HepG2 (cell line): ENCODE data around the gene KCNMA1. TPM values are rescaled to one million over a fixed set of nuclear protein-coding genes. Genes with fewer than 3 reads are reported as not detected.

Experiments used
- ATAC-seq: fragments of 200-7000 bp; cut with Tn5 transposase; 3 replicates; pipeline ENCODE4 v1.9.1; 2020; ENCODE audit warnings: mild to moderate bottlenecking, moderate library complexity
- BruUV-seq: library from RNA; stranded (reverse); fragments of 400-500 nt; replicated peaks from 2 replicates; lab custom pipeline; 2021; lab: Mats Ljungman, UMichigan
- CTCF ChIA-PET: fragments of 300-600 bp; formaldehyde crosslinking; extraction: SDS; loops from one replicate; lab custom pipeline; 2021; ENCODE audit warnings: low total read pairs, inconsistent platforms, low intra/inter-chr PET ratio; lab: Yijun Ruan, JAX
- POLR2A ChIA-PET: fragments of 350-600 bp; sonication (Branson Sonifier 250); formaldehyde crosslinking; loops from one replicate; lab custom pipeline; 2020; ENCODE audit warnings: antibody characterized with exemption, inconsistent platforms; lab: Yijun Ruan, JAX
- DNase-seq: peaks from one replicate; pipeline ENCODE4 v3.0.0-alpha.2; 2015; ENCODE audit warnings: low spot score
- FAIRE-seq: peaks from 3 replicates; lab custom pipeline; 2011; peaks lifted over from hg19 to GRCh38; lab: Jason Lieb, UNC
- H2AFZ ChIP-seq: one replicate; pipeline ENCODE4 v1.6.1; 2011; ENCODE audit warnings: low read length, inconsistent platforms
- H3K27ac ChIP-seq: fragments of 300-600 bp; 3 replicates; pipeline ENCODE4 v1.8.0; 2011; ENCODE audit warnings: mixed run types, mild to moderate bottlenecking, mixed read lengths, low read length, inconsistent platforms; ENCODE audit not compliant: insufficient read depth; ENCODE audit errors: extremely low read length
- H3K27me3 ChIP-seq, 2 experiments: fragments of 200-600 bp in 1 of 2; 2 replicates in 1 of 2; 3 replicates in 1 of 2; pipeline versions ENCODE4 v1.6.0 to v1.8.0; 2011; ENCODE audit warnings: low read length in 2 of 2, mild to moderate bottlenecking in 2 of 2, moderate library complexity in 2 of 2, inconsistent platforms in 1 of 2; ENCODE audit not compliant: insufficient read depth in 2 of 2, control insufficient read depth in 1 of 2
- H3K36me3 ChIP-seq, 2 experiments: fragments of 200-600 bp in 1 of 2; replicated peaks in 1 of 2; 2 replicates in 1 of 2; 3 replicates in 1 of 2; pipeline versions ENCODE4 v1.5.1 to v1.8.0; 2011; ENCODE audit warnings: low read length in 2 of 2, inconsistent platforms in 1 of 2; ENCODE audit not compliant: insufficient read depth in 2 of 2, control insufficient read depth in 1 of 2
- H3K4me1 ChIP-seq: 2 replicates; pipeline ENCODE4 v1.5.1; 2012; ENCODE audit warnings: low read length, inconsistent platforms; ENCODE audit not compliant: insufficient read depth
- H3K4me2 ChIP-seq: 2 replicates; pipeline ENCODE4 v1.6.0; 2011; ENCODE audit warnings: low read depth, low read length, inconsistent platforms
- H3K4me3 ChIP-seq, 3 experiments: fragments of 200-600 bp in 1 of 3; sonication (generic), shearing (Covaris generic) in 1 of 3; replicated peaks in 1 of 3; 2 replicates each; pipeline ENCODE4 v1.5.1; 2011 to 2016; ENCODE audit warnings: low read length in 3 of 3, inconsistent platforms in 2 of 3, low read depth in 2 of 3, mild to moderate bottlenecking in 2 of 3, control low read depth in 1 of 3, mixed read lengths in 1 of 3; ENCODE audit not compliant: insufficient read depth in 1 of 3
- H3K79me2 ChIP-seq: one replicate; pipeline ENCODE4 v1.6.1; 2011; ENCODE audit warnings: low read length, inconsistent platforms; ENCODE audit not compliant: insufficient read depth
- H3K9ac ChIP-seq: 2 replicates; pipeline ENCODE4 v1.6.0; 2011; ENCODE audit warnings: mild to moderate bottlenecking, low read depth, low read length, inconsistent platforms; ENCODE audit not compliant: insufficient read depth
- H3K9me3 ChIP-seq: 2 replicates; pipeline ENCODE4 v1.5.1; 2012; ENCODE audit warnings: mild to moderate bottlenecking, low read length
- H4K20me1 ChIP-seq: 2 replicates; pipeline ENCODE4 v1.6.0; 2011; ENCODE audit warnings: inconsistent platforms, mild to moderate bottlenecking, low read length, moderate library complexity; ENCODE audit not compliant: insufficient read depth
- CTCF ChIP-seq: sonication (generic); formaldehyde crosslinking; IDR thresholded peaks from 2 replicates; pipeline ENCODE4 v1.5.0; 2020; ENCODE audit warnings: mild to moderate bottlenecking, missing genetic modification reagents, moderate library complexity
- MAFK ChIP-seq, 2 experiments: IDR thresholded peaks in 1 of 2; conservative IDR thresholded peaks in 1 of 2; 2 replicates each; pipeline ENCODE4 v1.6.1; 2011; ENCODE audit warnings: improper control_type of control experiment in 2 of 2, low read length in 2 of 2
- RARG ChIP-seq: sonication (generic); formaldehyde crosslinking; IDR thresholded peaks from 2 replicates; pipeline ENCODE4 v1.4.0; 2020; ENCODE audit warnings: low read depth, mild to moderate bottlenecking, missing genetic modification reagents
- ZNF800 ChIP-seq: sonication (generic); formaldehyde crosslinking; IDR thresholded peaks from 2 replicates; pipeline ENCODE4 v1.4.0; 2020; ENCODE audit warnings: missing genetic modification reagents
- WGBS: methylation state at CpG from one replicate; pipeline ENCODE4 v1.1.6; 2017; ENCODE audit warnings: low lambda C conversion rate; 5-methylcytosine and 5-hydroxymethylcytosine counted together
- in situ Hi-C: cut with HindIII; loops from 2 replicates; pipeline ENCODE4 v1.10.0; 2017; ENCODE audit warnings: low pct_unique_long_range_greater_than_20kb; ENCODE audit not compliant: extremely low pct_ligation_motif_present
- intact Hi-C: fragments of 100-400 bp; cut with micrococcal nuclease; formaldehyde crosslinking; loops from one replicate; pipeline ENCODE4 v1.10.0; 2022; ENCODE audit not compliant: unreplicated experiment
- polyA plus RNA-seq, 8 experiments: library from polyadenylated mRNA; depleted of rRNA in 3 of 8; stranded (reverse) in 7 of 8; unstranded in 1 of 8; fragments of >200 nt; fragmentation: Illumina TruSeq in 4 of 8; extraction: Trizol in 4 of 8; gene quantifications; 2 replicates each; pipeline versions ENCODE4 v1.2.1 to v1.2.3, GENCODE V29; 2011 to 2016; ENCODE audit warnings: low read depth in 4 of 8, missing spikeins in 1 of 8, mixed read lengths in 1 of 8; ENCODE audit not compliant: insufficient read depth in 1 of 8
- total RNA-seq, 5 experiments: library from RNA; depleted of rRNA; stranded (reverse); fragments of >200 nt; fragmentation: Illumina TruSeq; extraction: Trizol; gene quantifications; 2 replicates each; pipeline ENCODE4 v1.2.3, GENCODE V29; 2016; ENCODE audit warnings: low read depth in 1 of 5

KCNMA1 gene
- total and polyA plus RNA-seq, 2 of the 13 experiments (the other 11 are each of a cell fraction or from before 2014, with no cell fraction given), result 0.02 TPM; not detected in 1

GRCh38 chr10:77297393-77297739, 340.2 kb downstream of the KCNMA1 start:
- Histone ChIP-seq H3K4me1 (no peaks in the 10 kb centered on the region), H3K27ac (no peak overlapping the region)
- CTCF ChIA-PET, result no interaction called here

GRCh38 chr10:77296534-77297392, 340.8 kb downstream of the KCNMA1 start:
- CTCF ChIA-PET, result no interaction called here
- in situ Hi-C loops, result no loop called here

More at GRCh38 chr10:77297393-77297739, 340.2 kb downstream of the KCNMA1 start:
- POLR2A ChIA-PET, result no interaction called here
- H3K9ac ChIP-seq, result no peak overlapping the region
- no peaks in the 10 kb centered on the region for H3K36me3 ChIP-seq
- H3K9me3 ChIP-seq, result no peaks in the 10 kb centered on the region
- DNase-seq, result no peak
- H3K4me2 ChIP-seq, result no peak overlapping the region
- TF ChIP-seq ZNF800 (CRISPR knock-in tag), result no peak
- peak; percentile 66 for TF ChIP-seq MAFK (conservative IDR thresholded peaks at IDR 0.05 in 1 of 2, IDR thresholded peaks at IDR 0.05 in 1 of 2; ENCODE audit: low read length in 2 of 2)
- TF ChIP-seq, all 625 proteins: peak for 1
- Histone ChIP-seq H2AFZ (no peak overlapping the region), H4K20me1 (no peaks in the 10 kb centered on the region), H3K79me2 (no peaks in the 10 kb centered on the region), H3K4me3 (no peak overlapping the region), H3K27me3 (peaks cover 2 to 9% of the 10 kb centered on the region in 2 experiments; a peak in 2 of 5 replicates)
- intact Hi-C loops, result no loop called here
- in situ Hi-C loops, result no loop called here
- BruUV-seq, result no TSS peak
- WGBS, result 40% methylated on average over 5 of the region's 5 CpGs
- no peak for ATAC-seq
- FAIRE-seq, result no peak

More at GRCh38 chr10:77296534-77297392, 340.8 kb downstream of the KCNMA1 start:
- FAIRE-seq (no peak), DNase-seq (no peak), ATAC-seq (no peak)
- TF ChIP-seq CTCF (CRISPR knock-in tag) (0 out of 2 replicates have a peak, but pooled peaks have one; percentile 7), RARG (CRISPR knock-in tag) (no peak)
- H4K20me1 ChIP-seq, result no peaks in the 10 kb centered on the region
- H3K4me3 ChIP-seq, result no peak overlapping the region
- intact Hi-C loops, result no loop called here
- H3K27ac ChIP-seq, result no peak overlapping the region
- peaks cover 2 to 15% of the 10 kb centered on the region in 2 experiments; a peak in 2 of 5 replicates for H3K27me3 ChIP-seq
- POLR2A ChIA-PET, result no interaction called here
- no peak overlapping the region for H3K4me2 ChIP-seq
- 6% methylated on average over 7 of the region's 7 CpGs for WGBS
- no TSS peak for BruUV-seq
- H3K36me3 ChIP-seq, result no peaks in the 10 kb centered on the region
- no peaks in the 10 kb centered on the region for H3K9me3 ChIP-seq
- no peak overlapping the region for H2AFZ ChIP-seq
- H3K4me1 ChIP-seq, result no peaks in the 10 kb centered on the region
- H3K79me2 ChIP-seq, result no peaks in the 10 kb centered on the region
- no peak overlapping the region for H3K9ac ChIP-seq
